SK-N-SH treated with all-trans-retinoic acid at 6 μM for 48 hours (cell line): ENCODE measurements around the gene TSSC4.

Experiments used
- ARNTL ChIP-seq: fragments of 450-650 bp; formaldehyde crosslinking; IDR thresholded peaks from 2 replicates; pipeline ENCODE4 v1.5.0; 2020; ENCODE audit warnings: low read depth, mild to moderate bottlenecking, moderate library complexity, borderline replicate concordance
- BACH2 ChIP-seq: fragments of 250-450 bp; sonication (Bioruptor Pico); IDR thresholded peaks from 2 replicates; pipeline ENCODE4 v1.9.0; 2021; ENCODE audit warnings: mild to moderate bottlenecking, borderline replicate concordance
- CSDC2 ChIP-seq: fragments of 250-450 bp; sonication (Bioruptor Pico); IDR thresholded peaks from 2 replicates; pipeline ENCODE4 v1.5.0; 2020; ENCODE audit warnings: mild to moderate bottlenecking, moderate library complexity
- ESRRG ChIP-seq: fragments of 250-450 bp; sonication (Bioruptor Pico); IDR thresholded peaks from 2 replicates; pipeline ENCODE4 v1.6.1; 2021; ENCODE audit warnings: mild to moderate bottlenecking
- GLIS3 ChIP-seq: fragments of 250-450 bp; sonication (Bioruptor Pico); IDR thresholded peaks from 2 replicates; pipeline ENCODE4 v1.5.0; 2020; ENCODE audit warnings: mild to moderate bottlenecking, moderate library complexity
- PATZ1 ChIP-seq: fragments of 250-450 bp; sonication (Bioruptor Pico); IDR thresholded peaks from 2 replicates; pipeline ENCODE4 v1.8.0; 2020; ENCODE audit warnings: mild to moderate bottlenecking, moderate library complexity, borderline replicate concordance
- POU6F1 ChIP-seq: fragments of 250-450 bp; sonication (Bioruptor Pico); IDR thresholded peaks from 2 replicates; pipeline ENCODE4 v1.8.0; 2021; ENCODE audit warnings: low read depth, mild to moderate bottlenecking, moderate library complexity, borderline replicate concordance
- RARB ChIP-seq: fragments of 250-450 bp; sonication (Bioruptor Pico); IDR thresholded peaks from 2 replicates; pipeline ENCODE4 v1.8.0; 2021; ENCODE audit warnings: mild to moderate bottlenecking, moderate library complexity
- TOX ChIP-seq: fragments of 250-450 bp; sonication (Bioruptor Pico); IDR thresholded peaks from 2 replicates; pipeline ENCODE4 v1.8.0; 2021; ENCODE audit warnings: mild to moderate bottlenecking, moderate library complexity, borderline replicate concordance
- ZFP3 ChIP-seq: fragments of 250-450 bp; sonication (Bioruptor Pico); IDR thresholded peaks from 2 replicates; pipeline ENCODE4 v1.5.0; 2020; ENCODE audit warnings: mild to moderate bottlenecking, moderate library complexity
- ZFP30 ChIP-seq: fragments of 450-650 bp; formaldehyde crosslinking; IDR thresholded peaks from 2 replicates; pipeline ENCODE4 v1.5.0; 2022; ENCODE audit warnings: mild to moderate bottlenecking, moderate library complexity
- ZNF70 ChIP-seq: fragments of 450-650 bp; formaldehyde crosslinking; IDR thresholded peaks from 2 replicates; pipeline ENCODE4 v1.5.0; 2020; ENCODE audit warnings: mild to moderate bottlenecking, moderate library complexity

- no peak for TF ChIP-seq ZNF70
- no peak for TF ChIP-seq ARNTL (CRISPR knock-in tag)
- no peak for TF ChIP-seq ESRRG
- no peak for TF ChIP-seq TOX (CRISPR knock-in tag)
- TF ChIP-seq BACH2 (CRISPR knock-in tag): no peak
- no peak for TF ChIP-seq PATZ1 (CRISPR knock-in tag)
- no peak for TF ChIP-seq RARB (CRISPR knock-in tag)
- TF ChIP-seq GLIS3: no peak
- TF ChIP-seq ZFP3: no peak
- no peak for TF ChIP-seq CSDC2 (CRISPR knock-in tag)
- TF ChIP-seq POU6F1 (CRISPR knock-in tag): no peak
- no peak for TF ChIP-seq ZFP30 (CRISPR knock-in tag)
Measured at GRCh38 chr11:2386591-2386990, 14.0 kb upstream of the TSSC4 start.
